ENCODE data around the gene TXLNA. TPM values are rescaled to one million over a fixed set of nuclear protein-coding genes. Genes with fewer than 3 reads are reported as not detected.

TXLNA gene
- total RNA-seq, 1 donor from 2014 or later, result 45.1 TPM

- intact Hi-C loops (cut with DNase I), result no loop called here
- TF ChIP-seq, protein P1, sequence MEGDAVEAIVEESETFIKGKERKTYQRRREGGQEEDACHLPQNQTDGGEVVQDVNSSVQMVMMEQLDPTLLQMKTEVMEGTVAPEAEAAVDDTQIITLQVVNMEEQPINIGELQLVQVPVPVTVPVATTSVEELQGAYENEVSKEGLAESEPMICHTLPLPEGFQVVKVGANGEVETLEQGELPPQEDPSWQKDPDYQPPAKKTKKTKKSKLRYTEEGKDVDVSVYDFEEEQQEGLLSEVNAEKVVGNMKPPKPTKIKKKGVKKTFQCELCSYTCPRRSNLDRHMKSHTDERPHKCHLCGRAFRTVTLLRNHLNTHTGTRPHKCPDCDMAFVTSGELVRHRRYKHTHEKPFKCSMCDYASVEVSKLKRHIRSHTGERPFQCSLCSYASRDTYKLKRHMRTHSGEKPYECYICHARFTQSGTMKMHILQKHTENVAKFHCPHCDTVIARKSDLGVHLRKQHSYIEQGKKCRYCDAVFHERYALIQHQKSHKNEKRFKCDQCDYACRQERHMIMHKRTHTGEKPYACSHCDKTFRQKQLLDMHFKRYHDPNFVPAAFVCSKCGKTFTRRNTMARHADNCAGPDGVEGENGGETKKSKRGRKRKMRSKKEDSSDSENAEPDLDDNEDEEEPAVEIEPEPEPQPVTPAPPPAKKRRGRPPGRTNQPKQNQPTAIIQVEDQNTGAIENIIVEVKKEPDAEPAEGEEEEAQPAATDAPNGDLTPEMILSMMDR (IDR thresholded peaks at IDR 0.05), result no peak
- ATAC-seq (peak; percentile 40 to 50), DNase-seq (peak; percentile 61)
- Histone ChIP-seq H3K36me3 (peaks cover 30% of the 10 kb centered on the region), H3K27ac (peak within 1 kb of the TSS; percentile 74), H3K4me1 (peaks cover 32% of the 10 kb centered on the region), H3K9me3 (no peaks in the 10 kb centered on the region), H3K4me3 (peak within 1 kb of the TSS; percentile 77), H3K27me3 (ENCODE audit: low read depth) (no peaks in the 10 kb centered on the region)
Observed at GRCh38 chr1:32200226-32201010, 20.9 kb downstream of the TXLNA start, which contains the start of gene CCDC28B. CCDC28B (plus strand) TSS chr1:32200595; CDS start chr1:32201936, 1,341 bp downstream.

GRCh38 chr1:32201011-32201855, 21.8 kb downstream of the TXLNA start:
- intact Hi-C loops (cut with DNase I), result no loop called here
- peaks cover 21% of the 10 kb centered on the region for H3K36me3 ChIP-seq
- TF ChIP-seq, protein P1 (IDR thresholded peaks at IDR 0.05), result no peak
- ATAC-seq (peak; percentile 14 to 48), DNase-seq (peak; percentile 71)
- no peaks in the 10 kb centered on the region for H3K27me3 ChIP-seq (ENCODE audit: low read depth)
- H3K4me1 ChIP-seq, result peaks cover 34% of the 10 kb centered on the region
- no peaks in the 10 kb centered on the region for H3K9me3 ChIP-seq
- peak overlapping the region; percentile 74 for H3K27ac ChIP-seq
- H3K4me3 ChIP-seq, result peak overlapping the region; percentile 77

- peaks cover 34% of the 10 kb centered on the region for H3K4me1 ChIP-seq
- H3K27me3 ChIP-seq (ENCODE audit: low read depth), result no peaks in the 10 kb centered on the region
- H3K27ac ChIP-seq, result peak overlapping the region; percentile 54
- DNase-seq, result peak; percentile 59
- H3K36me3 ChIP-seq, result no peaks in the 10 kb centered on the region
- no peaks in the 10 kb centered on the region for H3K9me3 ChIP-seq
- intact Hi-C loops (cut with DNase I), result no loop called here
- H3K4me3 ChIP-seq, result peak overlapping the region; percentile 71
- TF ChIP-seq, protein P1 (IDR thresholded peaks at IDR 0.05), result no peak
- ATAC-seq, result peak; percentile 20 to 37
Observed at GRCh38 chr1:32204943-32205361, 25.5 kb downstream of the TXLNA start.

GRCh38 chr1:32205401-32206370, 26.2 kb downstream of the TXLNA start, which contains the start of gene IQCC:
IQCC (plus strand) TSS chr1:32205671; CDS start chr1:32205682, 11 bp downstream.
- peak within 1 kb of the TSS; percentile 71 for H3K4me3 ChIP-seq
- ATAC-seq (peak; percentile 91 to 93), DNase-seq (peak; percentile 93)
- TF ChIP-seq, protein P1 (IDR thresholded peaks at IDR 0.05), result no peak
- intact Hi-C loops (cut with DNase I), result no loop called here
- H3K36me3 ChIP-seq, result no peaks in the 10 kb centered on the region
- no peaks in the 10 kb centered on the region for H3K27me3 ChIP-seq (ENCODE audit: low read depth)
- no peaks in the 10 kb centered on the region for H3K9me3 ChIP-seq
- peaks cover 30% of the 10 kb centered on the region for H3K4me1 ChIP-seq
- peak within 1 kb of the TSS; percentile 54 for H3K27ac ChIP-seq

Data from lower lobe of right lung (tissue), 2 donors.